GM21447 (cell line): ENCODE results near the gene SLC7A14.

ENCODE experiments used
- ATAC-seq: cut with Tn5 transposase; IDR thresholded peaks from one replicate; pipeline ENCODE4 v1.9.1; 2021; ENCODE audit not compliant: unreplicated experiment

Gene SLC7A14

DNA sequence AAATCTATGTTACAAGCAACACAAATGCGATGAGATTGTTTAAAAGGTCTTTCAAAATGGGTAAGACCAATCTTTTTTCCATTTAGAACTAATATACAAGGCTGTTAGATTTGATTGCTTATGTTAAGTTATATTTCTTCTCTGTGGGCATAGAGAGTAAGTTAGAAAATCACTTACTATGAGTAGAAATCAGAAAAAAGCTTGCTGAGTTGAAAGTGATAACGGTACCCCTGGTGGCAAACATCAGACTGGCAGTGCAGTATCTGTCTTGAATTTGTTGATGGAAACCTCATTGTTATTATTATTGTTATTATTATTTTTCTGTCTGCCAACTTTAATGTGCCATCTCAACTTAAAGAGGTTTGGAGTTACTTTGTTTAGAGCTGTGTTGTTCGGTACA lies 154.8 kb downstream of the SLC7A14 start:
- no peak for ATAC-seq

DNA sequence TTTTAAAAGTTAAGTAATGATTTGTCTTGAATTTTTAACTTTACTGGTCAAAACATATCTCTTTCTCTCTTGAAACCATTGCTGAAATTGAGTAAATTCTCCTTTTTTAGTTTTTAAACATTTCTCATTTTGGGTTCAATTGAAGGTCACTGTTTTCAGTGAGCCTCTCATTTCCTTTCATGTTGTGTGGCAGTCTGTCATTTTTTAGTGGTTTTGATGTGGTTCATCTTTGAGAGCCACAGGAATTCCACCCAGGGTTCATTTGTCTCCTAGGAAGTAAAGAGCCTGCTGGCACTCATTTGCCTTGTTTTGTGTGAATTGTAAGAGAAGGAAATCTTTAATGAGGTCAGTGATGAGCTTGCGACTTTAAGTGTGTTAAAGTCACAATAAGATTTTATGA lies 156.8 kb downstream of the SLC7A14 start:
- ATAC-seq, result no peak

DNA sequence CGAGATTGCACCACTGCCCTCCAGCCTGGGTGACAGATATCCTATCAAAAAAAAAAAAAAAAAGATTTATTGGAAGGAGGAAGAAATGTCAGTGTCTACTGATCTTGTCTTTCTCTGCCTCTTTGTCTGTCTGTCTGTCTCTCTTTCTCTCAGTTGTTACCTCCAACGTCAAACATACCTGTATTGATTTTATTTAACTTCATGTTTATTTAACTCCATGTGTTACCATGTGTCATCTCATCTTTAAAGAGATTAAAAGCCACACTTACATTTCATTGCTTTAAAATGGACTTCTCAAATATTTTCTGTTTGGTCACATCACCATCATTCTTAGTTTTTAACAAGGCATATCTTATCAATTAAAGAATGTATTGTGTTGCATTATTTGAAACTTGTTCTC lies 157.8 kb downstream of the SLC7A14 start:
- no peak for ATAC-seq

DNA sequence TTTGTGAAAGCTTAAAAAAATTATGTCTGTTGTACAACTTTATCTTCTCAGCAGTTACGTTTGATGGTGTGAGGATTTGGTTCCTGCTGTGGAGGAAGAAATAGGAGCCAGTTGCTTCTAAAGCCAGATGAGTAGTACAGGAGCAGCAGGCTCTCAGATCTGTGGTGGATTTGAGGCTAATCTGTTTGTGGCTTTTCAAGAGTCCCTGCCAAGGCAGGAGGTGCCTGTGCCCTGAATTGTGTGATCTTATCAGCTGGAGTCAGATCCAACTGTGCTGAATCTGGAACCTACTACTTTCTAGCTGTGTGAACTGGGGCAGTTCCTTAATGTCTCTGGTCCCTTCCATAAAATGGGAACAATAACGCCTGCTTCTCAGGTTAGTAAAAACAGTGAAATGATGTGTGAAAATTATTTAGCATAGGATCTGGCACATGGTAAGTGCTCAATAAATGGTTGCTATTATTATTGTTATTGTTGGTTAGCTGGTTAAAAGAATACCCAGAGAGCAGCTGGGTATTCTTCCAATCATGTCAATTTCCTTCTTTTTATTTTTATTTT lies 159.6 kb downstream of the SLC7A14 start:
- no peak for ATAC-seq

DNA sequence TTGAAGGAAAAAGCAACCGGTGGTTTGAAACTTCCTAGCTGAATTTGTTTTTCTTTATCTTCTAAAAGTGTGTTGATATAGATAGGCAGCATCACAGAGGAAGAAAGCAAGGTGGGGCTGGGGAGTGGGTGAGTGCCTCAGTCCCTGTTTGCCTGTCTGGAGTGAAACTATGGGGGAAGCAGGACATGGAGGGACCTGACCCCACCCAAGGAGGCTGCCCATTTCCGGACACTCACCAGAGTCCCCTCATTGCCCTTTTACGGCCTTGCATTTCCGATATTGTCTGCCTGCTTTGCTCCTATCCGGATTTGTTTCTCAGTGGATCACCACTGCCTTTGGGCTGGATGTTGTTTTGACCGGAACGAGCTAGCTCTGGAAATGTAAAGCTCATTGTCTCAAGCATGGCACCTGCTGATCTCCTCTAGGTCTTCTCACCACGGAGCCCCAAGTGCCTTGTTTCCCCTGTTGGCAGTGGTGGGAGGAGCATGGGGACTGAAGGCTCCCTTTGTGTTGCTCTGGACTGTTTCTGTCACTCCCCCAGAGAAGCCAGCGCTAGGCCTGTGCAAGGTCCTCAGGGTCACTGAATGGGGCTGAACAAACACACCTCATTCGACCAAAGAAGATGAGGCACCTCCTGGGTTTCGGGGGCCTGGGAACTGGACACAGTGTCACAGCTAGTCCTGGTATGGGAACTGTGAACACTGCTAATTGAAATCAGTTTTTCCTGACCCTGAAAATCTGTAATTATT lies 160.2 kb downstream of the SLC7A14 start:
- no peak for ATAC-seq

DNA sequence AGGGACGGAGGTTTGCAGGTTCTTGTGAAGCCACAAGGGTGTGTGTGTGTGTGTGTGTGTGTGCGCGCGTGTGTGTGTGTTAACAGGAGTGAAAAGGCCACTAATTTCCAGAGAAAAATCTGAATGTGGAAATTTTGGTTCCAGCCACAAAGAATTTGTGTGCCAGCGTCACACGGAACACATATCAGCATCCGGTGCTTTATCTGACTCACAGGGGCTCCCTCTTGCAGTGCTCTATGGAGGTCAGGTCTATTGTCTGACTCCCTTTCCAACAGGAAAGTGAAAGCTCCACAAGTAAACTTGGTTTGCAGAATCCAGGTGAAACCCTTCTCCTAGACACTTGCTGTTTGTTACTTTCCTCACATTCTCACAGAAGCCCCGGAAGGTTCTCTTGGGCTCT lies 161.0 kb downstream of the SLC7A14 start:
- ATAC-seq, result no peak

DNA sequence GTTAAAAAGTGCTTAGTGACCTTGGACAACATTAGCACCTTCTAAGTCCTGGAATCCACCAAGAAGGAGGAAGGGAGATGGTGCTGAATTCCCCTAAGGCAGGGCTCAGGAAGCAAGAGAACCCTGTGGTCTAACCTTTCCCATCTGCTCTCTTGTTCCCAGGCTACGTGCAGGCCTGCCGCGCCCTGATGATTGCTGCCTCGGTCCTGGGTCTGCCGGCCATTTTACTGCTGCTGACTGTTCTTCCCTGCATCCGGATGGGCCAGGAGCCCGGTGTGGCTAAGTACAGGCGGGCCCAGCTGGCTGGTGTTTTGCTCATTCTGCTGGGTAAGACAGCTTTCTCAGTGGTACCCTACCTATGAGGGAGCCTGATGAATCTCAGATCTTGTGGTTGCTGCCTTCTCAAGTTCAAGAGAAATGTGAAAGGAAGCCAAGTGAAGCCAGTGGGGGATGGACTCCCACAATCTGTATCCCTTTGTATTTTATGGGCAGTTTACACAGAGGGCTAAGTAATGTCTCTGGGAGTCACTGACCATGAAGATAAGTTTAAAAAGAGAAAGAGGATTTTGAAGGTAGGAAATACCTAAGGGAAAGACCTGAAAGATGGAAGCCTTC lies 162.8 kb downstream of the SLC7A14 start:
- ATAC-seq, result no peak

DNA sequence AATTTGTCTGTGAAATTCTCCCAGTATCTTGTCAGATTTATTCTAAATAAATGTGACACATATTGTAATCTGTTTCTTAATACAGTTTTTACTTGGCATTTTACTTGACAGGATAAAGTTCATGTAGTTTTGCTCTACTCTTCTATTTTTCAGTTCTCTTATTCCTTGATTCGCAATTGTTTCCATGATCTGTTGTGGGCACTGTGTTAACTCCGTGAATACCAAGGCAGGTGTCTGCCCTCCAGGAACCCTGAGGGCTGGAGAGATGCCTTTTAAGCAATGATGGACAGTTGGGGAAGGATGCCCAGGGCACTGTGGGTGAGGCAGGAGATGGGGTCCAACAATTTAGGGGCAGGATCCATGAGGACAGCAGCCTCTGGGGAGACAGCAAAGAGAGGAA lies 164.1 kb downstream of the SLC7A14 start:
- no peak for ATAC-seq

DNA sequence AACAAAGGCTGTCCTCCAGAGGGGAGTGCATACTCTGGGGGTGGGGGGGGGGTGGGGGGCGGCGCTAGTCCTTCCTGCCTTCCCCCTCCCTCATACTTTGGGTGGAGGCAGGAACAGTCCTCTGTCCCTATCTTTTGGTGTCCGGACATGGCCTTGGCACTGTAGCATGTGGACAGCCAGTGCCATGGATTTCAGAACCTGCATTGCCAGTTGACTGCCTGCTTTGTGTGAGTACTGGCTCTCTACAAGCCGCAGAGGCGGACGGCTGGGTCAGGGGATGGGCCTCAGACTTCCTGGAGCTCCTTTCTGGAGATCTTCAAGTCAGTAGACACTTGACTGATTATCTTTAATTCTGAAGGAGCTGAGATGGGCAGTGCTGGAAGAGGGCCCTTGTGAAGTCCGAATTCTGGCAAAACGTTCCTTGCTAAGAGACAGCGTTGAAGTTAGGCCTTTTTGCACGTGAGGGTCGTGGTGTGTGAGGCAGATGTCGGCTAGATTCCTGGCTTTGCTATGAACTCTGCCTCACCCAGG lies 164.7 kb downstream of the SLC7A14 start:
- ATAC-seq, result no peak

DNA sequence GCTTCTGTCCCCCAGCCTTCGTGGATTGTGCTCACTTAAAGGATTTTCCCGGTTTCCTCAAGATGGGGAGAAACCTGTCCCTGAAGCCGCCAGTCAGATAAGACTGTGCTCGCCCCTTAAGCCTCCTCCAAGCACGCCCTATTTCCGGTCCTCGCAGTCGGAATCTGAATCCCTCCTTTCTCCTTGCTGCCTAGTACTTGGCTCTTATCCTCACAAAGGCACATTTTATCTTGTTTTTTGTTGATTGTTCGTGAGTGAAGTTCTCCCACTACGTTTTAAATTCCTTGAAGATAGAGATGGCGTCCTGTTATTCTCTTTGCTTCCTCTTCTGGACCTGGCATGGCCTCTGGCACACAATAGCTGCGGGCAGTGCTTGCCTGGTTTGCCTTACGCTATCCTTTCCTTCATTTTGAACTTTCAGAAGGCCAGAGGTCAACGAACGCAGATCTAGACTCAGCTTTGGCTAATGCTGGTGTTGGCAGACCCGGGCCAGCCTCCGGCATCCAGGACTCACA lies 165.5 kb downstream of the SLC7A14 start:
- ATAC-seq, result no peak

DNA sequence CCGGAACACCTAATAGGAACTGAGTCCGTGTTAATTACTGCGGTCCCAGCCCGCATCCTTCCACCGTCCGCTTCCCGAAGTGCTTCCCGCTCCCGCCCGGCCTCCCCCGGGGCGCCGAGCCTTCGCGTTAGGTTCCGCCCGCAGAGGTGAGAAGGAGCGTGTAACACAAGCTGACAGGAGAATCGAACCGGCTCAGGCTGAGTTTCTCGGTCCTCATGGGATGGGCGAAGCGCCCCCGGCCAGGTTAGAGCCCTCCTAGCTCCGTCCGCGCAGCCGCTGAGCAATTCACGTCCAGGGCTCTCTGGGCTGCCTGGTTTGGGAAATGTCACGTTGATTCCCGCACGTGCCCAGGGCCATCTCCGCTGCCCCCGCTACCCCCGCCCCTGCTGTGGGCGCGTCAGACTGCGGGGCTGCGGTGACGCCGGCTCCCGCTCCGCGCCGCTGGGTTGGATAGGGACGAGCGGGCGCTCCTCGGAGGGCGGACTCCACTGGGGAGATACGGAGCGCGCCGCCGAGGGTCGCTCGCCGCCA lies 166.3 kb downstream of the SLC7A14 start:
- no peak for ATAC-seq

DNA sequence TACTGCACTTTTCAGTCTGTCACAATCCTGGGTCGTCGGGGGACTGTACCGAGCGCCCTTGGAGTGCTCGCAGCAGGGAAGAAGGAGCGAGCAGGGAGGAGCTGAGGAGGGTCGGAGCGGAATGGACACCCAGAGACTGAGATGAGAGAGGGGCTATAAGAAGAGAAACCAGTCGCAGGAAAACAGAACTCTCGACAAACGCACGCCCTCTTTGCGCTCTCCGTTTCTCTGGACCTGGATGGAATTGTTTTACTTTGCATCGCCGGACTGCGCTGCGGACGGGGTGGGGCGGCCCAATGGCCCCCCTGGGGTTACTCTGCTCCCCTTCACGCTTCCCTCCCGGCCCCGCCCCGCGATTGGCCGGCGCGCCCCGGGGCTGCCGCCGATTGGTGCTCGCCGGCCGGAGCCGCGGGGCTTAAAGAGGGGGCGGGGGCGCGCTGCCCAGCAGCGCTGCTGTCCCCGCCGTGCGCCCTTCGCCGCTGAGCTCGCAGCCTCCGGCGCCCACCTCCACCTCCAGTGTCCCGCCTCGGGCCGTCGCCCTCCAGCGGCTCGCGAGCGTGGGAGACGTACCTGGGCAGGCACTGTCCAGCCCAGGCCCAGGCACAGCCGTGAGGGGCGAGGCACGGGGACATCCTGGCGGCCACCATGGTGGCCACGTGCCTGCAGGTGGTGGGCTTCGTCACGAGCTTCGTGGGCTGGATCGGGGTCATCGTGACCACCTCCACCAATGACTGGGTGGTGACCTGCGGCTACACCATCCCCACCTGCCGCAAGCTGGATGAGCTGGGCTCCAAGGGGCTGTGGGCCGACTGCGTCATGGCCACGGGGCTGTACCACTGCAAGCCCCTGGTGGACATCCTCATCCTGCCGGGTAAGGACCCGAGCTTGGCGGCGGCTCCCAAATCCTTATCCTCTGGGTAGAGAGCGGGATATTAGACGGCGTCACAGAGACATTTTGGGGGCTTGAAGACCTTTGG lies 167.2 kb downstream of the SLC7A14 start, which contains the start of gene CLDN11:
TSS of gene CLDN11 (plus strand) at position 447 of the 977 bp plus-strand sequence. CDS start at position 646, 199 bp downstream.
- no peak for ATAC-seq

DNA sequence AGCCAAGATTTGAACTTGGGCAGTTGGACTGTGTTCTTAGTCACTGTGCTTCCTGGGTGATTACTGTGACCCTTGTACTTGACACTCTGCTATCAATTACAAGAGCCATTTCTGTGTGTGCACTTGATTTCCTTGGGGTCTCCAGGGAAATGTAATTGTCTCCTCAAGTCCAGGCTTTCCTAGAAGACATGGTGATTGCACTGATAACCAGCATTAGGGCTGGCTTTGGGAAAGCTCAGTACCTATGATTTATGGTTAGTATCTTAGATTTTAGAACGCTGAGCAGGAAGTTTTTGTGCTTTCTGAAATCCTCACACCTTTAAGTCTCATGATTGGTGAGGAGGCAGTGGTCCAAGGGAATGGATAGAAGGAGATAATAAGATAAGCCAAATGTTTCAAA lies 168.8 kb downstream of the SLC7A14 start:
- ATAC-seq, result no peak

DNA sequence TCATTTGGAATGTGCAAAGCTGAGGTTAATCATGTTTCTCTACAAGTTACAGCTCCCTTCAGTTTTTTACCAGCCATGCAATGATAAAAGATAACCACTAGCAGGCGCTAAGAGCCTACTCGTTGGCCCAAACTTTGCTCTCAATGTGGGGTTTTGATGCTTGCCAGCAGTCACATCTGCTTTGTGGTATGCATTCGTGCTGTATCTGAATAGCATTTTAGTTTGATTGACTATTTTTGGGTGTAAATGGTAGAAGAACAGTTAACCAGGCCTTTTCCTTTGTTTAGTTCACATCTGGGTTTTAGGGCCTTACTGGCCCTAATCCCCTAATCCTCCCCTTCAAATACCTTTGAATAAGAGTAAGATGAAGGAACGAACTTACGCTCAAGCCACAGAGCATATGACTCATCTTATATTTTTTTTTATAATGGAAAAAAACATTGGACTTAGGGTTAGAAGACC lies 171.6 kb downstream of the SLC7A14 start:
- ATAC-seq, result no peak

DNA sequence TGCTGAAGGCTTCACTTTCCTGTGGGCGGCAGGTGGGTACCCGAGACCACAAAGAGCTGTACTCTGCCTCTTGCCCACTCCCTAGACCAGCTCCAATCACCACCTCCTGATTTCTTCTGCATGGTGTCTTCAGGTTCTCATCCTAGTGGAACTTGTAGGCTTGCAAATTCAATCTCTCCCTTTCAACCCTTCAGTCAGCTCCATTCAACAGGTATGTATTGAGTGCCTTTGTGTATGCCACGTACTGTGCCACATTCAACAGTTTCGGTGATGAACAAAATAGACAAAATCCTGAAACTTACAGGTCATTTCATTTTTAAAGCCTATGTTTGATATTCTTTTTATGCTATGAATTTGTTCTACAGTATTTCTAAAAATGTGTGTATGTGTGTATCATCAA lies 172.6 kb downstream of the SLC7A14 start:
- no peak for ATAC-seq

DNA sequence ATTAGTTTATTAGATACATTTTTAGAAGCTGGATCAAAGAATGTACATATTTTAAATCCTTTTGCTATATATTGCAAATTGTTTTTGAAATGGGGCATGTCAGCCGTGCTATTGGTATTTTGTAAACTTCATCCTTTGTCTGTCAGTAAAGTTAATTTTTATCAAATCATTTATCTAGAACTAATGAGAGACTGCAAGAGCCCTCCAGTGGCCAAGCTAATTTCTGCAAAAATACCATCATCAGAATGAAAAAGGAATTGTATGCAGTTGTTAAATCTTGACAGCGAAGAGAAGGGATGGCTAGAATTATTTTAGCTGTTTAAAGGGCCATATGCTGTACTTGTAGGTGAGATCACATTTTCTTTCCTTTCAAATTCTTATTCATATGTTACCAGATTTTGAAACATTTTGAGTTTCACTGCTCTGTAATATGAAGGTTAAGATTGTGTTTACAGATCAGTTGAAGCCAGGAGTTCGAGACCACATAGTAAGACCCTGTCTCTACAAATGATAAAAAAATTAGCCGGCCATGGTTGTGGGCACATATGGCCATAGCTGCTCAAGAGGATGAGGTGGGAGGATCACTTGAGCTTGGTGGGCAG lies 175.3 kb downstream of the SLC7A14 start:
- no peak for ATAC-seq
